HCT116 (cell line): ENCODE data around the gene PLGRKT. TPM values are rescaled to one million over a fixed set of nuclear protein-coding genes. Genes with fewer than 3 reads are reported as not detected.

Source experiments
- ATAC-seq: fragments of 200-7000 bp; cut with Tn5 transposase; 2 replicates; pipeline ENCODE4 v1.9.1; 2020; ENCODE audit warnings: mild to moderate bottlenecking, moderate library complexity
- BruUV-seq: library from RNA; stranded (reverse); fragments of 400-500 nt; replicated peaks from 2 replicates; lab custom pipeline; 2021; lab: Mats Ljungman, UMichigan
- CTCF ChIA-PET: fragments of 300-600 bp; sonication (Branson Sonifier 250); formaldehyde crosslinking; loops from one replicate; lab custom pipeline; 2021; ENCODE audit warnings: antibody characterized with exemption; lab: Charles Lee
- POLR2A ChIA-PET: fragments of 300-600, 350-600 bp; sonication (Branson Sonifier 250); formaldehyde crosslinking; loops from one replicate; lab custom pipeline; 2021; ENCODE audit warnings: antibody characterized with exemption; lab: Charles Lee
- RAD21 ChIA-PET, 2 experiments: fragments of 300-600 bp; sonication (Branson Sonifier 250); formaldehyde crosslinking; loops; one replicate each; lab custom pipeline; 2023; ENCODE audit warnings: low total read pairs in 2 of 2; ENCODE audit not compliant: uncharacterized antibody in 2 of 2, unreplicated experiment in 2 of 2, low non-redundant PET in 1 of 2; lab: Charles Lee
- DNase-seq: peaks from one replicate; pipeline ENCODE4 v3.0.0-alpha.2; 2010; ENCODE audit warnings: low read depth, low spot score
- H2AFZ ChIP-seq: fragments of 200-600 bp; shearing (Covaris generic), sonication (generic); 2 replicates; pipeline ENCODE4 v1.6.1; 2017; ENCODE audit warnings: low read depth, mixed run types, mixed read lengths, antibody characterized with exemption, low read length; ENCODE audit not compliant: poor library complexity, severe bottlenecking
- H3K27ac ChIP-seq: 2 replicates; pipeline ENCODE4 v1.5.1; 2012; ENCODE audit warnings: low read depth, low read length
- H3K27me3 ChIP-seq: fragments of 200-600 bp; sonication (generic); 2 replicates; pipeline ENCODE4 v1.6.1; 2016; ENCODE audit warnings: mixed run types, low read length, mixed read lengths; ENCODE audit not compliant: insufficient read depth
- H3K36me3 ChIP-seq, 2 experiments: fragments of 200-500 bp in 1 of 2; fragments of 200-600 bp in 1 of 2; sonication (Bioruptor generic) in 1 of 2; sonication (generic) in 1 of 2; 2 replicates each; pipeline versions ENCODE4 v1.5.1 to v1.6.1; 2014 to 2016; ENCODE audit warnings: low read length in 2 of 2, inconsistent platforms in 1 of 2, mixed read lengths in 1 of 2, mixed run types in 1 of 2; ENCODE audit not compliant: insufficient read depth in 2 of 2, control insufficient read depth in 1 of 2
- H3K4me1 ChIP-seq, 2 experiments: fragments of 200-600 bp in 1 of 2; sonication (generic) in 1 of 2; 2 replicates each; pipeline versions ENCODE4 v1.5.1 to v1.6.1; 2012 to 2017; ENCODE audit warnings: low read length in 2 of 2, inconsistent platforms in 1 of 2, mild to moderate bottlenecking in 1 of 2, mixed read lengths in 1 of 2, mixed run types in 1 of 2, moderate library complexity in 1 of 2; ENCODE audit not compliant: insufficient read depth in 2 of 2, control insufficient read depth in 1 of 2
- H3K4me2 ChIP-seq: fragments of 200-600 bp; sonication (generic); 2 replicates; pipeline ENCODE4 v1.6.1; 2017; ENCODE audit warnings: mixed run types, low read length, mixed read lengths
- H3K4me3 ChIP-seq, 2 experiments: fragments of 200-600 bp in 1 of 2; sonication (generic) in 1 of 2; replicated peaks in 1 of 2; 2 replicates each; pipeline ENCODE4 v1.5.1; 2011 to 2016; ENCODE audit warnings: low read length in 2 of 2, control low read depth in 1 of 2, low read depth in 1 of 2, mild to moderate bottlenecking in 1 of 2, mixed read lengths in 1 of 2, mixed run types in 1 of 2
- H3K79me2 ChIP-seq: fragments of 200-600 bp; sonication (generic); 2 replicates; pipeline ENCODE4 v1.6.1; 2017; ENCODE audit warnings: mild to moderate bottlenecking, mixed run types, low read length, moderate library complexity, mixed read lengths; ENCODE audit not compliant: insufficient read depth
- H3K9ac ChIP-seq: fragments of 200-600 bp; sonication (generic); 2 replicates; pipeline ENCODE4 v1.6.1; 2016; ENCODE audit warnings: low read length, mixed read lengths
- H3K9me2 ChIP-seq: fragments of 200-600 bp; sonication (generic), shearing (Covaris generic); 2 replicates; pipeline ENCODE4 v1.6.1; 2017; ENCODE audit warnings: mixed run types, mild to moderate bottlenecking, moderate library complexity; ENCODE audit not compliant: insufficient read depth
- H3K9me3 ChIP-seq, 2 experiments: fragments of 200-500 bp in 1 of 2; fragments of 200-600 bp in 1 of 2; sonication (Bioruptor generic) in 1 of 2; sonication (generic) in 1 of 2; 2 replicates each; pipeline ENCODE4 v1.6.1; 2014 to 2017; ENCODE audit warnings: low read length in 2 of 2, mixed read lengths in 2 of 2, inconsistent platforms in 1 of 2, low read depth in 1 of 2, mild to moderate bottlenecking in 1 of 2, mixed run types in 1 of 2, moderate library complexity in 1 of 2; ENCODE audit not compliant: control insufficient read depth in 1 of 2, insufficient read depth in 1 of 2
- H4K20me1 ChIP-seq: fragments of 200-600 bp; sonication (generic), shearing (Covaris generic); 2 replicates; pipeline ENCODE4 v1.6.1; 2017; ENCODE audit warnings: mixed run types, mild to moderate bottlenecking, moderate library complexity; ENCODE audit not compliant: insufficient read depth
- ATF3 ChIP-seq: IDR thresholded peaks from 2 replicates; pipeline ENCODE4 v1.6.1; 2012
- CBX3 ChIP-seq: IDR thresholded peaks from 2 replicates; pipeline ENCODE4 v1.6.1; 2012; ENCODE audit warnings: low read depth
- CTCF ChIP-seq, 3 experiments: fragments of 200-600 bp in 1 of 3; sonication (generic) in 1 of 3; IDR thresholded peaks in 2 of 3; conservative IDR thresholded peaks in 1 of 3; 2 replicates each; pipeline ENCODE4 v1.5.1; 2012 to 2017; ENCODE audit warnings: low read depth in 2 of 3, low read length in 2 of 3, antibody characterized with exemption in 1 of 3, borderline replicate concordance in 1 of 3, control low read depth in 1 of 3, mild to moderate bottlenecking in 1 of 3, mixed read lengths in 1 of 3, mixed run types in 1 of 3, moderate library complexity in 1 of 3; ENCODE audit not compliant: insufficient read depth in 1 of 3
- EGR1 ChIP-seq: IDR thresholded peaks from 2 replicates; pipeline ENCODE4 v1.6.1; 2012; ENCODE audit warnings: low read depth
- EZH2phosphoT487 ChIP-seq: fragments of 200-600 bp; IDR thresholded peaks from 2 replicates; pipeline ENCODE4 v1.6.1; 2018; ENCODE audit warnings: antibody characterized with exemption, borderline replicate concordance
- JUND ChIP-seq: IDR thresholded peaks from 2 replicates; pipeline ENCODE4 v1.6.1; 2012
- MAX ChIP-seq: IDR thresholded peaks from 2 replicates; pipeline ENCODE4 v1.6.1; 2012
- POLR2A ChIP-seq: IDR thresholded peaks from 2 replicates; pipeline ENCODE4 v1.7.0; 2011; ENCODE audit warnings: borderline replicate concordance; ENCODE audit not compliant: insufficient read depth, insufficient read length; ENCODE audit errors: extremely low read depth
- RAD21 ChIP-seq: IDR thresholded peaks from 2 replicates; pipeline ENCODE4 v1.6.1; 2012; ENCODE audit warnings: low read depth, mild to moderate bottlenecking
- SP1 ChIP-seq: IDR thresholded peaks from 2 replicates; pipeline ENCODE4 v1.6.1; 2012; ENCODE audit warnings: low read depth
- SRF ChIP-seq: IDR thresholded peaks from 2 replicates; pipeline ENCODE4 v1.6.1; 2012; ENCODE audit warnings: low read depth
- TCF7L2 ChIP-seq: IDR thresholded peaks from 2 replicates; pipeline ENCODE4 v1.7.0; 2011; ENCODE audit warnings: borderline replicate concordance, inconsistent platforms; ENCODE audit not compliant: insufficient read depth, insufficient read length; ENCODE audit errors: extremely low read depth
- YY1 ChIP-seq: IDR thresholded peaks from 2 replicates; pipeline ENCODE4 v1.6.1; 2011; ENCODE audit warnings: low read length, low read depth, moderate library complexity, mild to moderate bottlenecking; ENCODE audit not compliant: insufficient replicate concordance; ENCODE audit errors: extremely low read depth
- ZBTB33 ChIP-seq: IDR thresholded peaks from 2 replicates; pipeline ENCODE4 v1.6.1; 2011; ENCODE audit warnings: mild to moderate bottlenecking, low read length, moderate library complexity; ENCODE audit not compliant: insufficient replicate concordance; ENCODE audit errors: extremely low read depth
- ZFX ChIP-seq: fragments of 450-650 bp; IDR thresholded peaks from 2 replicates; pipeline ENCODE4 v1.6.1; 2017
- ZNF274 ChIP-seq: fragments of 200-500 bp; sonication (Bioruptor generic); IDR thresholded peaks from 2 replicates; pipeline ENCODE4 v1.6.1; 2014; ENCODE audit warnings: mild to moderate bottlenecking, low read depth, low read length, inconsistent platforms
- intact Hi-C: fragments of 100-400 bp; cut with micrococcal nuclease; formaldehyde crosslinking; loops from 2 replicates; pipeline ENCODE4 v1.10.0; 2022
- total RNA-seq: library from RNA; stranded (reverse); gene quantifications from one replicate; pipeline ENCODE4 v1.2.1, GENCODE V29; 2021; ENCODE audit not compliant: unreplicated experiment

The PLGRKT gene
- total RNA-seq, 1 experiment from 2014 or later: 23.8 TPM

GRCh38 chr9:5408596-5408995, 29.1 kb downstream of the PLGRKT start:
- Histone ChIP-seq H3K9ac (no peak overlapping the region), H4K20me1 (no peaks in the 10 kb centered on the region), H3K9me3 (no peaks in the 10 kb centered on the region; a peak in 1 of 4 replicates), H3K9me2 (no peaks in the 10 kb centered on the region), H3K4me3 (no peak overlapping the region), H3K36me3 (no peaks in the 10 kb centered on the region), H3K27ac (no peak overlapping the region), H3K27me3 (no peaks in the 10 kb centered on the region), H2AFZ (no peak overlapping the region), H3K4me2 (no peak overlapping the region), H3K79me2 (no peaks in the 10 kb centered on the region), H3K4me1 (no peaks in the 10 kb centered on the region)
- no peak for ATAC-seq
- BruUV-seq: no TSS peak
- CTCF ChIA-PET: no interaction called here
- intact Hi-C loops: no loop called here
- DNase-seq: no peak
- POLR2A ChIA-PET: no interaction called here
- RAD21 ChIA-PET: no interaction called here
- TF ChIP-seq EGR1: no peak
- TF ChIP-seq YY1: no peak
- no peak for TF ChIP-seq ZBTB33
- TF ChIP-seq POLR2A: no peak
- TF ChIP-seq MAX: no peak
- TF ChIP-seq SP1: no peak
- TF ChIP-seq CBX3: no peak
- no peak for TF ChIP-seq JUND
- no peak for TF ChIP-seq ZFX

GRCh38 chr9:5402217-5402616, 35.5 kb downstream of the PLGRKT start:
- BruUV-seq: no TSS peak
- intact Hi-C loops: no loop called here
- H4K20me1 ChIP-seq: no peaks in the 10 kb centered on the region
- H3K4me1 ChIP-seq: no peaks in the 10 kb centered on the region
- H3K9ac ChIP-seq: no peak overlapping the region
- POLR2A ChIA-PET: no interaction called here
- no peak overlapping the region for H2AFZ ChIP-seq
- no peak overlapping the region for H3K4me2 ChIP-seq
- RAD21 ChIA-PET: no interaction called here
- no peak; the same call in 1 of the 2 replicates for ATAC-seq
- DNase-seq: no peak
- no peaks in the 10 kb centered on the region for H3K9me2 ChIP-seq
- no peak overlapping the region for H3K4me3 ChIP-seq
- CTCF ChIA-PET: no interaction called here
- H3K27ac ChIP-seq: no peak overlapping the region
- no peaks in the 10 kb centered on the region for H3K36me3 ChIP-seq
- no peaks in the 10 kb centered on the region for H3K9me3 ChIP-seq
- H3K79me2 ChIP-seq: no peaks in the 10 kb centered on the region
- H3K27me3 ChIP-seq: no peaks in the 10 kb centered on the region
- TF ChIP-seq MAX (no peak), JUND (no peak), YY1 (no peak), ATF3 (no peak), TCF7L2 (no peak), ZNF274 (no peak), CTCF (IDR thresholded peaks at IDR 0.05 in 2 of 3, conservative IDR thresholded peaks at IDR 0.05 in 1 of 3; ENCODE audit: borderline replicate concordance in 1 of 3, insufficient read depth in 1 of 3, low read depth in 2 of 3, low read length in 2 of 3) (no peak), EZH2phosphoT487 (no peak), ZFX (no peak), POLR2A (no peak), RAD21 (no peak), EGR1 (no peak), SP1 (no peak), SRF (no peak)
